ENCODE measurements around the gene SLC9A9.

SLC9A9 gene

GRCh38 chr3:143361589-143361988 lies 486.7 kb downstream of the SLC9A9 start:
- no peak overlapping the region for H3K4me3 ChIP-seq (ENCODE audit: low read depth, low read length)
- no peak for TF ChIP-seq CTCF (conservative IDR thresholded peaks at IDR 0.05; ENCODE audit: low read depth, low read length)

GRCh38 chr3:143360244-143360643 lies 488.0 kb downstream of the SLC9A9 start:
- TF ChIP-seq CTCF (conservative IDR thresholded peaks at IDR 0.05; ENCODE audit: low read depth, low read length), result no peak
- DNase-seq (ENCODE audit: low read depth), result no peak
- H3K4me3 ChIP-seq (ENCODE audit: low read depth, low read length), result no peak overlapping the region

More at GRCh38 chr3:143361589-143361988, 486.7 kb downstream of the SLC9A9 start:
- DNase-seq (ENCODE audit: low read depth), result no peak

GRCh38 chr3:143358793-143359491 lies 489.3 kb downstream of the SLC9A9 start:
- DNase-seq (ENCODE audit: low read depth), result no peak
- TF ChIP-seq CTCF (conservative IDR thresholded peaks at IDR 0.05; ENCODE audit: low read depth, low read length), result no peak
- H3K4me3 ChIP-seq (ENCODE audit: low read depth, low read length), result no peak overlapping the region

GRCh38 chr3:143358155-143358792 lies 490.0 kb downstream of the SLC9A9 start:
- TF ChIP-seq CTCF (conservative IDR thresholded peaks at IDR 0.05; ENCODE audit: low read depth, low read length), result no peak
- no peak overlapping the region for H3K4me3 ChIP-seq (ENCODE audit: low read depth, low read length)
- no peak for DNase-seq (ENCODE audit: low read depth)

- TF ChIP-seq CTCF (conservative IDR thresholded peaks at IDR 0.05; ENCODE audit: low read depth, low read length), result no peak
- no peak overlapping the region for H3K4me3 ChIP-seq (ENCODE audit: low read depth, low read length)
- no peak for DNase-seq (ENCODE audit: low read depth)
These were observed 490.6 kb downstream of the SLC9A9 start for GRCh38 chr3:143357700-143358099.

GRCh38 chr3:143356839-143357238 lies 491.4 kb downstream of the SLC9A9 start:
- DNase-seq (ENCODE audit: low read depth), result no peak
- H3K4me3 ChIP-seq (ENCODE audit: low read depth, low read length), result no peak overlapping the region
- TF ChIP-seq CTCF (conservative IDR thresholded peaks at IDR 0.05; ENCODE audit: low read depth, low read length), result no peak

- no peak for DNase-seq (ENCODE audit: low read depth)
- no peak overlapping the region for H3K4me3 ChIP-seq (ENCODE audit: low read depth, low read length)
- TF ChIP-seq CTCF (conservative IDR thresholded peaks at IDR 0.05; ENCODE audit: low read depth, low read length), result no peak
These were observed 493.9 kb downstream of the SLC9A9 start for GRCh38 chr3:143354342-143354741.
